ENCODE results near the gene SOX18.

DNA sequence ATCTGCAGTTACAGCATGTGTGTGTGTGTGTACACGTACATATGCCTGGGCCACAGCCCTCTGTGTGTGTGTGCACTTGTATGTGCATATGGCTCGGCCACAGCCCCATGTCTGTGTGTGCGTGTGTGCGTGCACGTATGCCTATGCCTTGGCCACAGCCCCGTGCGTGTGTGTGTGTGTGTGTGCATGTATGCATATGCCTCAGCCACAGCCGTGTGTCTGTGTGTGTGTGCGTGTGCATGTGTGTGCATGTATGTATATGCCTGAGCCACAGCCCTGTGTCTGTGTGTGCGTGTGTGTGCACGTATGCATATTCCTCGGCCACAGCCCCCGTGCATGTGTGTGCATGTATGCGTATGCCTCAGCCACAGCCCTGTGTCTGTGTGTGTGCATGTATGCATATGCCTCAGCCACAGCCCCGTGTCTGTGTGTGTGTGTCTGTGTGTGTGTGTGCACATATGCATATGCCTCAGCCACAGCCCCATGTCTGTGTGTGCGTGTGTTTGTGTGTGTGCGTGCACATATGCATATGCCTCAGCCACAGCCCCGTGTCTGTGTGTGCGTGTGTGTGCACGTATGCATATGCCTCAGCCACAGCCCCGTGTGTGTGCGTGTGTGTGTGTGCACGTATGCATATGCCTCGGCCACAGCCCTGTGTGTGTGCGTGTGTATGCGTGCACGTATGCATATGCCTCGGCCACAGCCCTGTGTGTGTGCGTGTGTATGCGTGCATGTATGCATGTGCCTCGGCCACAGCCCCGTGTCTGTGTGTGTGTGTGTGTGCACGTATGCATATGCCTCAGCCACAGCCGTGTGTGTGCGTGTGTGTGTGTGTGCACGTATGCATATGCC is 28.1 kb downstream of the SOX18 start:
- TF ChIP-seq, protein P1, sequence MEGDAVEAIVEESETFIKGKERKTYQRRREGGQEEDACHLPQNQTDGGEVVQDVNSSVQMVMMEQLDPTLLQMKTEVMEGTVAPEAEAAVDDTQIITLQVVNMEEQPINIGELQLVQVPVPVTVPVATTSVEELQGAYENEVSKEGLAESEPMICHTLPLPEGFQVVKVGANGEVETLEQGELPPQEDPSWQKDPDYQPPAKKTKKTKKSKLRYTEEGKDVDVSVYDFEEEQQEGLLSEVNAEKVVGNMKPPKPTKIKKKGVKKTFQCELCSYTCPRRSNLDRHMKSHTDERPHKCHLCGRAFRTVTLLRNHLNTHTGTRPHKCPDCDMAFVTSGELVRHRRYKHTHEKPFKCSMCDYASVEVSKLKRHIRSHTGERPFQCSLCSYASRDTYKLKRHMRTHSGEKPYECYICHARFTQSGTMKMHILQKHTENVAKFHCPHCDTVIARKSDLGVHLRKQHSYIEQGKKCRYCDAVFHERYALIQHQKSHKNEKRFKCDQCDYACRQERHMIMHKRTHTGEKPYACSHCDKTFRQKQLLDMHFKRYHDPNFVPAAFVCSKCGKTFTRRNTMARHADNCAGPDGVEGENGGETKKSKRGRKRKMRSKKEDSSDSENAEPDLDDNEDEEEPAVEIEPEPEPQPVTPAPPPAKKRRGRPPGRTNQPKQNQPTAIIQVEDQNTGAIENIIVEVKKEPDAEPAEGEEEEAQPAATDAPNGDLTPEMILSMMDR (IDR thresholded peaks at IDR 0.05) = no peak
- no peak for TF ChIP-seq ZFX (IDR thresholded peaks at IDR 0.05; ENCODE audit: borderline replicate concordance)

Data from 22Rv1 (cell line).